ENCODE results near the gene RFX2. TPM values are rescaled to one million over a fixed set of nuclear protein-coding genes. Genes with fewer than 3 reads are reported as not detected.

RFX2 gene
- total and polyA plus RNA-seq, 10 of the 15 experiments (the other 5 are each of a cell fraction or from before 2014, with no cell fraction given): 3.2 to 9.8 (median 4.7) TPM

DNA sequence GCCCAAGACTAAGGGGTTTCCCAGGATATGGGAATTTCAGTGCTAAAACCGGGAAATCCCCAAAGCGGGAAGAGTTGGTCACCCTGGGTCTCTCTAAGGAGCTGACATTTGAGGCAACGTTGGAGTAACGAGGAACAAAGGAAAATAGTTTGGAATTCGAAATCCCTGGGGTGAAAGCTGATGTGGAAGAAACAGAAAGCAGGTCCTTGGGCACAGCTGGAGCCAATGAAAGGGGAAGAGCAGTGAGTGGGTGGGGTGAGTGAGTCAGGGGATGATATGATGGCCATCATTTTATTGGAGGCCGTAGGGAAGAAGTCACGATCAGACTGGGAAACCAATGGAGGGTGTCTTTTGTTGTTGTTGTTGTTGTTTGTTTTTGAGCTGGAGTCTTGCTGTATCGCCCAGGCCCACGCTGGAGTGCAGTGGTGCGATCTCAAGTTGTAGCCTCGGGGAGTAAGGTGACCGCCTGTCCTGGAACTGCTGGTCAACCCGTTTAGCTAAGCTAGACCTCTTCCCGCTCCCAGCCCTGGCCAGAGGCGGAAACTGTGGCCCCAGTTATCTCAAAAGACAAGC, 3.4 kb upstream of the RFX2 start:
- peaks cover 10% of the 10 kb centered on the region; the same call in 1 of the 2 replicates for H3K4me1 ChIP-seq (ENCODE audit: control insufficient read depth, insufficient read depth, low read length)
- CTCF ChIA-PET: no interaction called here
- no peak overlapping the region for H2AFZ ChIP-seq (ENCODE audit: control insufficient read depth, low read depth, low read length)
- DNase-seq (ENCODE audit: low read depth, low spot score) (no peak), FAIRE-seq (no peak), ATAC-seq (no peak)
- H3K4me2 ChIP-seq (ENCODE audit: control insufficient read depth, insufficient read depth): no peak overlapping the region
- BruUV-seq (replicated peaks): no TSS peak
- in situ Hi-C loops (cut with MboI): no loop called here
- intact Hi-C loops (cut with micrococcal nuclease; ENCODE audit: unreplicated experiment): loop anchor here (5.0 kb wide), 1 partner anchor 46 kb away; no protein-coding TSS in a partner anchor
- no peak overlapping the region for H3K9ac ChIP-seq (ENCODE audit: control insufficient read depth, insufficient read depth, low read length)
- no peak overlapping the region for H3K4me3 ChIP-seq
- no peaks in the 10 kb centered on the region for H3K79me2 ChIP-seq (ENCODE audit: control insufficient read depth, insufficient read depth, low read length)
- POLR2A ChIA-PET: no interaction called here
- no peaks in the 10 kb centered on the region; the same call in 2 of the 3 replicates for H3K9me3 ChIP-seq (replicated peaks; ENCODE audit: control insufficient read depth, insufficient read depth, low read length)
- H3K27ac ChIP-seq (ENCODE audit: control insufficient read depth, insufficient read depth): no peak overlapping the region
- TF ChIP-seq CBX5 (IDR thresholded peaks at IDR 0.05; ENCODE audit: low read depth): no peak
- TF ChIP-seq NFIC (IDR thresholded peaks at IDR 0.05; ENCODE audit: low read depth, low read length): no peak
- TF ChIP-seq, protein P1, sequence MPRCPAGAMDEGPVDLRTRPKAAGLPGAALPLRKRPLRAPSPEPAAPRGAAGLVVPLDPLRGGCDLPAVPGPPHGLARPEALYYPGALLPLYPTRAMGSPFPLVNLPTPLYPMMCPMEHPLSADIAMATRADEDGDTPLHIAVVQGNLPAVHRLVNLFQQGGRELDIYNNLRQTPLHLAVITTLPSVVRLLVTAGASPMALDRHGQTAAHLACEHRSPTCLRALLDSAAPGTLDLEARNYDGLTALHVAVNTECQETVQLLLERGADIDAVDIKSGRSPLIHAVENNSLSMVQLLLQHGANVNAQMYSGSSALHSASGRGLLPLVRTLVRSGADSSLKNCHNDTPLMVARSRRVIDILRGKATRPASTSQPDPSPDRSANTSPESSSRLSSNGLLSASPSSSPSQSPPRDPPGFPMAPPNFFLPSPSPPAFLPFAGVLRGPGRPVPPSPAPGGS (IDR thresholded peaks at IDR 0.05; ENCODE audit: borderline replicate concordance, insufficient read depth, low read depth, low read length, poor library complexity, severe bottlenecking): no peak
- no peak for TF ChIP-seq MEF2B (IDR thresholded peaks at IDR 0.05; ENCODE audit: partially characterized antibody, poor library complexity, severe bottlenecking)
- TF ChIP-seq DPF2 (IDR thresholded peaks at IDR 0.05): no peak
- no peak for TF ChIP-seq ZNF24 (IDR thresholded peaks at IDR 0.05)
- TF ChIP-seq SUZ12 (IDR thresholded peaks at IDR 0.05; ENCODE audit: unreplicated experiment): no peak
- no peak for TF ChIP-seq RELB (IDR thresholded peaks at IDR 0.05; ENCODE audit: low read depth)
- no peak for TF ChIP-seq SKIL (IDR thresholded peaks at IDR 0.05; ENCODE audit: low read depth, poor library complexity, severe bottlenecking)
- TF ChIP-seq CHD2 (IDR thresholded peaks at IDR 0.05; ENCODE audit: borderline replicate concordance, low read depth, low read length): no peak
- SMC1A ChIA-PET (ENCODE audit: uncharacterized antibody, unreplicated experiment): interaction anchor here (2.2 kb wide), 1 partner anchor 12 kb away, joined by 8 read pairs; no protein-coding TSS in a partner anchor
- WGBS (ENCODE audit: insufficient coverage, insufficient replicate concordance, low lambda C conversion rate, missing lambda C conversion rate): 71% methylated on average over 15 of the region's 15 CpGs
- no peaks in the 10 kb centered on the region for H3K36me3 ChIP-seq (ENCODE audit: control insufficient read depth in 2 of 2, insufficient read depth in 2 of 2, low read length in 1 of 2)
- H3K27me3 ChIP-seq (replicated peaks in 1 of 2; ENCODE audit: control insufficient read depth in 2 of 2, insufficient read depth in 2 of 2, low read length in 1 of 2): no peaks in the 10 kb centered on the region
- RAD21 ChIA-PET (ENCODE audit: unreplicated experiment): interaction anchor here (0.7 to 1.3 kb wide), 2 partner anchors 12 to 16 kb away, joined by 3 read pairs; no protein-coding TSS in a partner anchor
- H4K20me1 ChIP-seq (ENCODE audit: control insufficient read depth, insufficient read depth): no peaks in the 10 kb centered on the region
